ENCODE measurements around the gene THOC5.

- TF ChIP-seq POLR2A (IDR thresholded peaks at IDR 0.05) (no peak), CTCF (IDR thresholded peaks at IDR 0.05) (no peak), POLR2AphosphoS5 (IDR thresholded peaks at IDR 0.05) (no peak)
Measured at GRCh38 chr22:29456211-29456671, 97.3 kb downstream of the THOC5 start.

Measured in transverse colon (tissue), 4 donors.